Fibroblast of lung (primary cell): Measurements from ENCODE around the gene SLC4A1.
"Not testable (repeated sequence)": the region's sequence is repeated elsewhere in the genome, so short reads cannot be mapped to it uniquely, and the experiment has no call there.

ENCODE experiments used
- CTCF ChIP-seq, 2 donors: IDR thresholded peaks in 1 of 2; conservative IDR thresholded peaks in 1 of 2; 1 replicate in 1 of 2; 2 replicates in 1 of 2; pipeline ENCODE4 v1.5.1; 2011 to 2012; ENCODE audit warnings: low read length in 2 of 2, control low read depth in 1 of 2, inconsistent platforms in 1 of 2, low read depth in 1 of 2, mild to moderate bottlenecking in 1 of 2
- EZH2 ChIP-seq: IDR thresholded peaks from 2 replicates; pipeline ENCODE4 v1.5.1; 2012; ENCODE audit warnings: low read length, control low read depth, mild to moderate bottlenecking; ENCODE audit errors: missing control alignments

- TF ChIP-seq CTCF (conservative IDR thresholded peaks at IDR 0.05 in 1 of 2, IDR thresholded peaks at IDR 0.05 in 1 of 2; ENCODE audit: low read depth in 1 of 2, low read length in 2 of 2); EZH2: not testable (repeated sequence)
These were observed 30.0 kb downstream of the SLC4A1 start for GRCh38 chr17:44237886-44238285.
